ENCODE data around the gene GPSM1. TPM values are rescaled to one million over a fixed set of nuclear protein-coding genes. Genes with fewer than 3 reads are reported as not detected.

Gene GPSM1
- total RNA-seq, 3 donors from 2014 or later: 2.4 to 15.0 (median 4.2) TPM

DNA sequence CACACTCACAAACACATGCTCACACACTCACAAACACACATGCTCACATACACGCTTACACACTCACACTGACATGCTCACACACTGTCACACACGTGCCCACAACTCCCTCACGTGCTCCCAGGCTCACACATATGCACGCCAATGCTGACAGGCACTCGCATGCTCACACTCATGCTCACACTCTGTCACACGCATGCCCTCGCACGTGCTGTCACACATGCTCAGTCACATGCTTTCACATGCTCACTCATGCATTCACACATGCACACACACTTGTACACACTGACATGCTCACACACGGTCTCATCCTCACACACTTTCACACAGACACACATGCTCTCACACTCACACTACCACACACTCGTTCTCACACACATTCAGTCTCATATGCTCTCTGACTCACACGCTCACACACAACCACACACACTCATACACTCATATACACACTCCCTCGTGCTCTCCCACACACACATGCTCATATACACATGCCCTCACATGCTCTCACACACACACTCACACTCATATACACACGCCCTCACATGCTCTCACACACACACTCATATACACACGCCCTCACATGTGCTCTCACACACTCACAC lies 33.8 kb upstream of the GPSM1 start:
- DNase-seq: peak in 1 of 3 donors; percentile 29
- H3K9me3 ChIP-seq: no peaks in the 10 kb centered on the region
- intact Hi-C loops (cut with DNase I, micrococcal nuclease): no loop called here
- no peak overlapping the region for H3K4me3 ChIP-seq
- ATAC-seq: no peak
- TF ChIP-seq, protein P1, sequence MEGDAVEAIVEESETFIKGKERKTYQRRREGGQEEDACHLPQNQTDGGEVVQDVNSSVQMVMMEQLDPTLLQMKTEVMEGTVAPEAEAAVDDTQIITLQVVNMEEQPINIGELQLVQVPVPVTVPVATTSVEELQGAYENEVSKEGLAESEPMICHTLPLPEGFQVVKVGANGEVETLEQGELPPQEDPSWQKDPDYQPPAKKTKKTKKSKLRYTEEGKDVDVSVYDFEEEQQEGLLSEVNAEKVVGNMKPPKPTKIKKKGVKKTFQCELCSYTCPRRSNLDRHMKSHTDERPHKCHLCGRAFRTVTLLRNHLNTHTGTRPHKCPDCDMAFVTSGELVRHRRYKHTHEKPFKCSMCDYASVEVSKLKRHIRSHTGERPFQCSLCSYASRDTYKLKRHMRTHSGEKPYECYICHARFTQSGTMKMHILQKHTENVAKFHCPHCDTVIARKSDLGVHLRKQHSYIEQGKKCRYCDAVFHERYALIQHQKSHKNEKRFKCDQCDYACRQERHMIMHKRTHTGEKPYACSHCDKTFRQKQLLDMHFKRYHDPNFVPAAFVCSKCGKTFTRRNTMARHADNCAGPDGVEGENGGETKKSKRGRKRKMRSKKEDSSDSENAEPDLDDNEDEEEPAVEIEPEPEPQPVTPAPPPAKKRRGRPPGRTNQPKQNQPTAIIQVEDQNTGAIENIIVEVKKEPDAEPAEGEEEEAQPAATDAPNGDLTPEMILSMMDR (IDR thresholded peaks at IDR 0.05): no peak
- H3K4me1 ChIP-seq (ENCODE audit: low read depth): peaks cover 9% of the 10 kb centered on the region
- H3K36me3 ChIP-seq (ENCODE audit: low read depth): no peaks in the 10 kb centered on the region

DNA sequence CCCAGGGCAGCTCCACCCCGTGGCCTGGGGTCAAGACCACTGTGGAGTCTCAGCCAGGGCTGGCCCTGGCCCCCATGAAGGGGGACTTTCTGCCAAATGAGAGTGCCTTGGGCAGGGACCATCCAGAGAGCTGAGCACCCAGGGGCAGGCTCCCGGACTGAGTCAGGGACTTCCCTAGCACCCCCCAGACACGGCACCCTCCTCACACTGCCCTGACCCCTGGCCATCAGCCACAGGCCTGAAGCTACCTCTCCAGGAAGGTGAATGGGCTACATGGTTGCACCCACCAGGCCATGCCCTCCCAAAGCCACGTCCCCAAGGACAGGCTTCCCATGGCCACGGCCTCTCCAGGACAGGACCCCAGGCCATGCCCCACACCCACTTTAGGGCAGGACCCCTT lies 32.9 kb upstream of the GPSM1 start:
- Histone ChIP-seq H3K4me3 (no peak overlapping the region), H3K4me1 (ENCODE audit: low read depth) (peaks cover 9% of the 10 kb centered on the region), H3K9me3 (no peaks in the 10 kb centered on the region), H3K36me3 (ENCODE audit: low read depth) (no peaks in the 10 kb centered on the region)
- intact Hi-C loops (cut with DNase I, micrococcal nuclease): no loop called here
- TF ChIP-seq, protein P1 (IDR thresholded peaks at IDR 0.05): no peak
- DNase-seq (peak in 1 of 3 donors; percentile 30), ATAC-seq (no peak)

DNA sequence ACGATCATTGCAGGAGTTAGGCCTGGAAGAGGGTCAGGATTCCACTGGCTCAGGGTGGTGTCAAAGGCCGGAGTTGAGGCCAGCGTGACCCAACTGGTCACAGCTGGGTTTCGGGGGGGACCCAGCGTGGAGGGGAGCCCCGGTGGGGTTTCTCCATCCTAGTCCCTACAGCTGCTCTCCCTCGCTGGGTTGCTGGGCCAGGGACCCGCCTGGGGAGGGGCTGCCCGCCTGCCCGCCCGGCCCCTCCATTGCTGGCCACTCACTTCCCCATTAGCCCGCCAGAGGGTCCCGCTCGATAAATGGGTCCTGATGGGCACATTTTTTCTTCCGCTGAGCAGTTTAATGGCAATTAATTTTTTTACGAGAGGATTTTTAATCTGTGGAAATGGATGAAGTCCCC lies 32.3 kb upstream of the GPSM1 start:
- TF ChIP-seq, protein P1 (IDR thresholded peaks at IDR 0.05): no peak
- no peaks in the 10 kb centered on the region for H3K9me3 ChIP-seq
- ATAC-seq: no peak
- intact Hi-C loops (cut with DNase I, micrococcal nuclease): no loop called here
- H3K4me3 ChIP-seq: no peak overlapping the region
- H3K4me1 ChIP-seq (ENCODE audit: low read depth): peaks cover 9% of the 10 kb centered on the region
- peak in 1 of 3 donors; percentile 33 for DNase-seq
- H3K36me3 ChIP-seq (ENCODE audit: low read depth): no peaks in the 10 kb centered on the region

DNA sequence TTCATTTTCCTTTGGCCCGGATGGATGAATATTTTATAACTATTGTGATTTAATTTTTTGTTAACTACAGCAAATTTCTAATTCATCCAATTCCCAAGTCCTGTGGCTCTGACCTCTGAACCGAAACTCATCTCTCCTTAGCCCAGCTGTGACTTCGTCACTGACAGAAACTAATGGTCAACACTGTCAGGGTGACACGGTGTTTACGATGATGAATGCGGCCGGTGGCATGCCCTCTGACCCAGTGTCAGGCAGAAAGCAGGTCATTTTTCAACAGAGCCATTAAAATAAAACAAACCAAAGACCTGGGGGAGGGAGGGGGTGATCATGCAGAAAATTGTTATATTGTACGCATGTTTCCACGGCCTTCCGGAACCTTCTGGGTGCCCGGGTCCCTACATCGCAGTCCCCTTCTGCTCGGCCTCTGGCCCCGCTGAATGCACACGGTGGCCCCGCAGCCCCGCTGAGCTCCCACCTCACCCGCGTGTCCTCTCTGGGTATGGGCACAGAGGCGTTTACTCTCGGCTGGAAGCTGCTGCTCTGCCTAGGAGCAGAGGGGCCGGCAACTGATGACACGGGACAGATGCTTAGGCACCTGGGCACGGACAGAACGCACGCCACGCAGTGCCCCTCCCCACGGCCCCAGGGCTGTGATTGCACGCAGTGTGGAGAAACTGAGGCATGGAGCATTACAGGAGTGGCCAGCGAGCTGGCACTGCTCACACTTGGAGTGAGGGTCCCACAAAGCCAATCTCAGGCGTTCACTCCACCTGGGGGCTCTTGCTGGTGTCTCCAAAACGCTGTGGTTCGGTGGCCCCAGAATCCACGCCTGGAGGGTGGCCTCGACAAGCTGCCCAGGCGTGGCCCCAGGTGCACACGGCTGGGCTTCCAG lies 31.6 kb upstream of the GPSM1 start:
- TF ChIP-seq, protein P1 (IDR thresholded peaks at IDR 0.05): no peak
- no peak for ATAC-seq
- Histone ChIP-seq H3K4me1 (ENCODE audit: low read depth) (peaks cover 9% of the 10 kb centered on the region), H3K36me3 (ENCODE audit: low read depth) (no peaks in the 10 kb centered on the region), H3K4me3 (no peak overlapping the region), H3K9me3 (no peaks in the 10 kb centered on the region)
- intact Hi-C loops (cut with DNase I, micrococcal nuclease): no loop called here
- DNase-seq: peak in 1 of 3 donors; percentile 36

DNA sequence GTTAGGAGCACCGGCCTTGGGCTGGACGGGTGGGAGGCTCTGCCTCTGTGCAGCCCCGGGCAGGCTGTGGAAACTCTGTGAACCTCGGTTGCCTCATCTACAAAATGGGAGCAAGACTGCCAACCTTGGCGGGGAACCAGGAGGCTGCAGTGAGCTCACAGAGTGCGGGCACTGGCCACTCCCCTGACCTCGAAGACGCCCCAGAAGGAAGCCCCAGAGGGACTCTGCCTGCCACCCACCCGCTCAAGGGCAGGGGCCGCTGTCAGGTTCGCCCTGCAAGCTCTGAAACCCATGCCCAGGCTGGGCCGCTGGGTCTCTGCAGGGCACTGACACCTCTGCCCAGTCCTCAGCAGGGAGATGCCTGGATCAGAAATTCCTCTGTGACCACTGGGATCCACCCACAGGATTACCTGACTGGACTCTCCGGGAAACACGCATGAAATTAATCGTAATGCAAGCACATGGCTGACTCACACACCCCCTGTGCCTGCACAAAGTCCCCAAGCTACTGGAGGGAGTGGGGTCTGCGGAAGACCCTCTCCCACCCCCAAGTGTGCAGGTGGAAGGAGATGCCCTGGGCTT lies 30.8 kb upstream of the GPSM1 start:
- TF ChIP-seq, protein P1 (IDR thresholded peaks at IDR 0.05): no peak
- ATAC-seq: peak; percentile 5
- no peak overlapping the region for H3K4me3 ChIP-seq

More for the DNA sequence above, 30.8 kb upstream of the GPSM1 start:
- H3K9me3 ChIP-seq: no peaks in the 10 kb centered on the region
- H3K4me1 ChIP-seq (ENCODE audit: low read depth): peaks cover 9% of the 10 kb centered on the region
- DNase-seq: peak in 1 of 3 donors; percentile 37
- H3K36me3 ChIP-seq (ENCODE audit: low read depth): no peaks in the 10 kb centered on the region
- intact Hi-C loops (cut with DNase I, micrococcal nuclease): no loop called here

All from mucosa of descending colon (tissue), 3 donors.